HG02840 (cell line): Measurements from ENCODE around the gene RPL41.

ENCODE experiments used
- ATAC-seq: cut with Tn5 transposase; IDR thresholded peaks from one replicate; pipeline ENCODE4 v1.9.1; 2021; ENCODE audit warnings: mild to moderate bottlenecking, moderate library complexity, moderate number of reproducible peaks; ENCODE audit not compliant: unreplicated experiment, low FRiP score

RPL41 gene

GRCh38 chr12:56126732-56127239, 10.4 kb downstream of the RPL41 start:
- ATAC-seq: no peak

- ATAC-seq: no peak
Measured at GRCh38 chr12:56127485-56127887, 11.1 kb downstream of the RPL41 start.

- ATAC-seq: peak; percentile 88
Measured at GRCh38 chr12:56127888-56128669, 11.6 kb downstream of the RPL41 start, which contains the start of gene ESYT1. TSS of gene ESYT1 (plus strand) at chr12:56128267. CDS start at chr12:56128320, 53 bp downstream.

GRCh38 chr12:56128670-56129205, 12.3 kb downstream of the RPL41 start:
- no peak for ATAC-seq

GRCh38 chr12:56129206-56129941, 12.9 kb downstream of the RPL41 start:
- peak; percentile 23 for ATAC-seq

- ATAC-seq: no peak
Measured at GRCh38 chr12:56129942-56130495, 13.6 kb downstream of the RPL41 start.

GRCh38 chr12:56130876-56131275, 14.4 kb downstream of the RPL41 start:
- ATAC-seq: no peak

- ATAC-seq: no peak
Measured at GRCh38 chr12:56134897-56135296, 18.5 kb downstream of the RPL41 start.

- no peak for ATAC-seq
Measured at GRCh38 chr12:56137853-56138571, 21.6 kb downstream of the RPL41 start.

- ATAC-seq: no peak
Measured at GRCh38 chr12:56141946-56142784, 25.7 kb downstream of the RPL41 start.

GRCh38 chr12:56143217-56143616, 26.8 kb downstream of the RPL41 start:
- ATAC-seq: no peak

- no peak for ATAC-seq
Measured at GRCh38 chr12:56143870-56144269, 27.4 kb downstream of the RPL41 start.

- no peak for ATAC-seq
Measured at GRCh38 chr12:56145217-56145616, 28.8 kb downstream of the RPL41 start.

GRCh38 chr12:56146492-56147460, 30.3 kb downstream of the RPL41 start:
- no peak for ATAC-seq

GRCh38 chr12:56150563-56150962, 34.1 kb downstream of the RPL41 start:
- no peak for ATAC-seq

- peak; percentile 28 for ATAC-seq
Measured at GRCh38 chr12:56151672-56152131, 35.3 kb downstream of the RPL41 start.

GRCh38 chr12:56152132-56152755, 35.8 kb downstream of the RPL41 start, which contains the start of gene MYL6B:
TSS of gene MYL6B (plus strand) at chr12:56152587. CDS start at chr12:56153919, 1,332 bp downstream.
- ATAC-seq: peak; percentile 85
